Skeletal muscle tissue (tissue), 4 donors: ENCODE data around the gene PNPLA7. TPM values are rescaled to one million over a fixed set of nuclear protein-coding genes. Genes with fewer than 3 reads are reported as not detected.
A peak's percentile ranks its signal among the peaks of the same experiment; 100 is the strongest.

Experiments used
- H3K27ac ChIP-seq: one replicate; pipeline ENCODE4 v1.7.0; 2013; ENCODE audit warnings: mild to moderate bottlenecking, low read depth, low read length, inconsistent platforms
- H3K27me3 ChIP-seq, 3 donors: one replicate each; pipeline ENCODE4 v1.7.0; 2013; ENCODE audit warnings: low read length in 3 of 3; ENCODE audit not compliant: control insufficient read depth in 3 of 3, insufficient read depth in 3 of 3
- H3K36me3 ChIP-seq, 3 donors: one replicate each; pipeline ENCODE4 v1.7.0; 2013; ENCODE audit warnings: low read length in 3 of 3; ENCODE audit not compliant: control insufficient read depth in 3 of 3, insufficient read depth in 3 of 3
- H3K4me1 ChIP-seq, 3 donors: one replicate each; pipeline ENCODE4 v1.7.0; 2013; ENCODE audit warnings: low read length in 3 of 3, mild to moderate bottlenecking in 3 of 3; ENCODE audit not compliant: control insufficient read depth in 3 of 3, insufficient read depth in 3 of 3
- H3K4me3 ChIP-seq, 3 donors: one replicate each; pipeline ENCODE4 v1.7.0; 2013; ENCODE audit warnings: low read length in 3 of 3
- H3K9ac ChIP-seq, 3 donors: one replicate each; pipeline ENCODE4 v1.7.0; 2013; ENCODE audit warnings: low read length in 3 of 3, mild to moderate bottlenecking in 3 of 3, moderate library complexity in 2 of 3, low read depth in 1 of 3
- H3K9me3 ChIP-seq, 3 donors: one replicate each; pipeline ENCODE4 v1.7.0; 2013; ENCODE audit warnings: low read length in 3 of 3; ENCODE audit not compliant: control insufficient read depth in 3 of 3
- total RNA-seq: library from RNA; depleted of rRNA; stranded (reverse); fragments of >200 nt; gene quantifications from one replicate; pipeline ENCODE4 v1.2.3, GENCODE V29; 2014
- donor health status: Osteomylitis.

Gene PNPLA7
- total RNA-seq, 1 donor from 2014 or later = 1.0 TPM

GRCh38 chr9:137445930-137446431 lies 104.2 kb downstream of the PNPLA7 start:
- Histone ChIP-seq H3K4me3 (no peak overlapping the region), H3K36me3 (peaks cover 0 to 3% (median 0%) of the 10 kb centered on the region in 3 donors), H3K27ac (no peak overlapping the region), H3K27me3 (peaks cover 0 to 11% (median 11%) of the 10 kb centered on the region in 3 donors), H3K9me3 (no peaks in the 10 kb centered on the region), H3K9ac (no peak overlapping the region), H3K4me1 (peaks cover 3 to 7% (median 7%) of the 10 kb centered on the region in 3 donors)

GRCh38 chr9:137445275-137445807 lies 104.9 kb downstream of the PNPLA7 start:
- Histone ChIP-seq H3K36me3 (peaks cover 0 to 3% (median 0%) of the 10 kb centered on the region in 3 donors), H3K4me3 (peak overlapping the region in 1 of 3 donors; percentile 6), H3K4me1 (peaks cover 3 to 7% (median 7%) of the 10 kb centered on the region in 3 donors), H3K9ac (no peak overlapping the region), H3K27me3 (peaks cover 0 to 11% (median 11%) of the 10 kb centered on the region in 3 donors), H3K27ac (no peak overlapping the region), H3K9me3 (no peaks in the 10 kb centered on the region)

GRCh38 chr9:137444106-137444790 lies 106.0 kb downstream of the PNPLA7 start:
- no peaks in the 10 kb centered on the region for H3K9me3 ChIP-seq
- H3K36me3 ChIP-seq = peaks cover 0 to 3% (median 0%) of the 10 kb centered on the region in 3 donors
- no peak overlapping the region for H3K4me3 ChIP-seq
- H3K27me3 ChIP-seq = peaks cover 4 to 15% (median 15%) of the 10 kb centered on the region in 3 donors
- peaks cover 3 to 10% (median 10%) of the 10 kb centered on the region in 3 donors for H3K4me1 ChIP-seq
- H3K27ac ChIP-seq = no peak overlapping the region
- no peak overlapping the region for H3K9ac ChIP-seq

DNA sequence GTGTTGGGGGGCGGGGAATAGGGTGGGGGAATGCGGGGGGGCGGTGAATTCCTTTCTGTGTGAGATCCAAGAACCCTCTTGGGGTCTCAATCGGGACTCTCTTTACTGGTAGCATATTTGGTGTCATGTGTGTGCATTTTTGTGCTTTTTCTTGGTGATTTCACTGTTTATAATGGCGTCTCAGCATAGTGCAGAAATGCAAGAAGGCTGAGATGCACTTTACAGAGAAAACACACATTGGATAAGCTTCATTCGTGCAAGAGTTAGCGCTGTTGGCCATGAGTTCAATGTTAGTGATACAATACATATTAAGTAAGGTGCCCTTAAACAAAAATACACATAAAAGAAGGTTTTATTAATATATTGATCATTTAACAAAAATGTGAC lies 108.3 kb downstream of the PNPLA7 start:
- Histone ChIP-seq H3K36me3 (no peaks in the 10 kb centered on the region), H3K27me3 (peaks cover 21 to 38% (median 31%) of the 10 kb centered on the region in 3 donors), H3K4me3 (peak overlapping the region in 1 of 3 donors; percentile 14), H3K4me1 (peaks cover 3 to 23% (median 9%) of the 10 kb centered on the region in 3 donors), H3K9ac (no peak overlapping the region), H3K9me3 (no peaks in the 10 kb centered on the region), H3K27ac (no peak overlapping the region)

GRCh38 chr9:137441289-137441934 lies 108.8 kb downstream of the PNPLA7 start, which contains the start of gene ENTPD8:
Gene ENTPD8 (minus strand): TSS chr9:137441357. CDS start chr9:137438285, 3,072 bp downstream.
- no peaks in the 10 kb centered on the region for H3K9me3 ChIP-seq
- H3K4me1 ChIP-seq = peaks cover 3 to 28% (median 11%) of the 10 kb centered on the region in 3 donors
- H3K27me3 ChIP-seq = peaks cover 22 to 43% (median 35%) of the 10 kb centered on the region in 3 donors
- H3K27ac ChIP-seq = no peak within 1 kb of the TSS
- H3K4me3 ChIP-seq = peak within 1 kb of the TSS in 1 of 3 donors; percentile 14
- no peak within 1 kb of the TSS for H3K9ac ChIP-seq
- no peaks in the 10 kb centered on the region for H3K36me3 ChIP-seq

DNA sequence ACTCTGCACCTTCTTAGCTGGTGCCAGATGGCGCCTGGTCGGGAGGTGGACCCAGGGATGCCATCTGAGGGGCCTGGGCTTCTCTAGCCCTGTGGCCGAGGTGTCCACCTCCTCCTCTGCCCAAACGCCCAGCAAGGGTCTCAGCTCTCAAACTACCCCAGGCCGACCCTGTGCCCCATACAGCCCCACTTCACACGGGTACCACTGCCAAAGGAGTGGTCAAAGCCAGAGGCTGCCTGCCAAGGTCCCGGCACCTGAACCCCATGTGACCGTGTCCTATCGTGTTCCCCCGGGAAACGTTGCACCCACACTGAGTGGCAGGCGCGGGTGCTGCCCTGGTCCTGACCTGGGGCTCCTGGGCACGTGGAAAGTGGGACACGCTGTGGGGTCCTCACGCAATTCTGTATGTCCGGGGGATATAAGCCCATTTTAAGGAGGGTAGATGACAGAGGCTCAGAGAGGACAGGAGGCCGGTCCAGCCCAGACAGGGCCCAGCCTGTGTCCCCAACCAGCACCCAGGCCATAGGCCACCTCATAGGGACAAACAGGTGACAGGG lies 111.0 kb downstream of the PNPLA7 start:
- no peak overlapping the region for H3K27ac ChIP-seq
- H3K4me3 ChIP-seq = no peak overlapping the region
- H3K36me3 ChIP-seq = no peaks in the 10 kb centered on the region
- H3K4me1 ChIP-seq = peaks cover 0 to 32% (median 10%) of the 10 kb centered on the region in 3 donors
- H3K9me3 ChIP-seq = no peaks in the 10 kb centered on the region
- peaks cover 22 to 43% (median 34%) of the 10 kb centered on the region in 3 donors for H3K27me3 ChIP-seq
- peak overlapping the region in 1 of 3 donors; percentile 8 for H3K9ac ChIP-seq

DNA sequence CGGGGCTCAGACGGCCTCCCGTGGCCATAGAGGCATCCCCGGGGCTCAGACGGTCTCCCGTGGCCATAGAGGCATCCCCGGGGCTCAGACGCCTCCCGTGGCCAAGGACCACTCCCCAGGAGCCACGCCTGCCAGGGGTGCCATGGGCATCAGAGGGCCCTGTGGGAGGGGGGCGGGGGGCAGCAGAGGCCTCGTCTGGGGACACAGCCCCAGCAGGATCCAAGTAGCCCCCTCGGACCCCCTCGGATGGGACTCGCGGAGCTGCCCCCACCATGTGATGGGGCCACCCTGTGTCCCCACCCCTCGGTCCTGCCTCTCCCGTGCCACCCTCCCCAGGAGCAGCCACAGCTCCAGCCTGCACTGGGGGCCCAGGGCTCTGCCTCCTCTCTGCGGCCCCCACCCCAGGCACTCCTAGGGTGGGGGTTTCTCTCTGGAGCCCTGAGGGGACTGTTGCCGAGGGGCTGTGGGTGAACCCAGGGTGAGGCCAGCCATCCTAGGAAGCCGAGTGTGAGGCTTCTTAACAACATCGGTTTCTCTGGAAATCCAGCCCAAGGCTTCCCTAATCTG lies 111.5 kb downstream of the PNPLA7 start:
- Histone ChIP-seq H3K27ac (no peak overlapping the region), H3K27me3 (peaks cover 22 to 43% (median 34%) of the 10 kb centered on the region in 3 donors), H3K4me1 (peaks cover 0 to 32% (median 10%) of the 10 kb centered on the region in 3 donors), H3K9me3 (no peaks in the 10 kb centered on the region), H3K9ac (no peak overlapping the region), H3K4me3 (no peak overlapping the region), H3K36me3 (no peaks in the 10 kb centered on the region)

DNA sequence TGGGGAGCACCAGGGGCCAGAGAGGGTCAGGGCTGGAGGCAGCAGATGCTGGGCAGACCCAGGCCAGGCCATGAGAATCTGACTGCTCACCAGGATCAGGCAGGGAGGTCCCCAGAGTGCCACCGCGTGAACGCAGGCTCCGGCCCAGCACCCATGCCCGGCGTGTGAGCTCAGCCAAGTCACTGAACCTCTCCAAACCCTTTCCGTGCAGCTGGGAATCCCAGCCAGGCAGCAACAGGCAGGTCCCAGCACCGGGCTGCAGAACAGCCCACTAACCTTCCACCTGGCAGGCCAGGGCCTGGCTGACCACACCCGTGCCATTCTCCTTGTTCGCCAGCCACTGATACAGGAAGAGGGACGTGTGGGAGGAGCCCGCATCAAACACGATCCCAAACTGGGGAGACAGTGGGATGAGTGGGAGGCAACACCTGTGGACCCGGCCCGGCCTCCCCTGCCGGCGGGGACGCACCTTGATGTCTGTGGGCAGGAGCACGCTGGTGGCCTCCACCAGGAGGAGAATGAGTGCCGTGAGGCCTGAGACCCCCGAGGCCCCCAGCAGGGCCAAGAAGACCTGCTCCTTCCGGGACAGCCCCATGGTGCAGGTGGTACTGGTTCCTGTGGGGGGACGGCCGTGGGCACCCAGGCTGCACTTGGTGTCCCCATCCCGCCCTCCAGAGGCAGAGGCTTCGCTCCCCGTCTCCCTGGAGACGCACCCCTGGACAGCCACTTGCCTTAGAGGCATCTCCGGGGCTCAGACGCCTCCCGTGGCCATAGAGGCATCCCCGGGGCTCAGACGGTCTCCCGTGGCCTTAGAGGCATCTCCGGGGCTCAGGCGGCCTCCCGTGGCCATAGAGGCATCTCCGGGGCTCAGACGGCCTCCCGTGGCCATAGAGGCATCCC lies 112.3 kb downstream of the PNPLA7 start:
- H3K4me3 ChIP-seq = no peak overlapping the region
- no peak overlapping the region for H3K27ac ChIP-seq
- peaks cover 22 to 43% (median 34%) of the 10 kb centered on the region in 3 donors for H3K27me3 ChIP-seq
- H3K36me3 ChIP-seq = no peaks in the 10 kb centered on the region
- H3K9me3 ChIP-seq = no peaks in the 10 kb centered on the region
- peaks cover 0 to 32% (median 10%) of the 10 kb centered on the region in 3 donors for H3K4me1 ChIP-seq
- H3K9ac ChIP-seq = no peak overlapping the region
